ENCODE results near the gene OR10J4.

GRCh38 chr1:159465191-159465603, 33.2 kb downstream of the OR10J4 start:
- TF ChIP-seq RAD21 (IDR thresholded peaks at IDR 0.05; ENCODE audit: low read length) (no peak), MAX (IDR thresholded peaks at IDR 0.05; ENCODE audit: low read depth) (no peak), USF2 (IDR thresholded peaks at IDR 0.05; ENCODE audit: borderline replicate concordance, low read depth, low read length) (no peak), CTCF (IDR thresholded peaks at IDR 0.05) (no peak), YY1 (IDR thresholded peaks at IDR 0.05; ENCODE audit: low read depth) (no peak)

All from SK-N-SH (cell line).